Endometrial microvascular endothelial cells (primary cell): ENCODE data around the gene NUP93. TPM values are rescaled to one million over a fixed set of nuclear protein-coding genes. Genes with fewer than 3 reads are reported as not detected.
"Not testable (repeated sequence)": the region's sequence is repeated elsewhere in the genome, so short reads cannot be mapped to it uniquely, and the experiment has no call there.

Experiments
- in situ Hi-C: cut with HindIII; loops from 2 replicates; pipeline ENCODE4 v1.10.0; 2017; ENCODE audit warnings: low sequenced_read_pairs, low pct_unique_long_range_greater_than_20kb; ENCODE audit errors: inconsistent ontology term
- total RNA-seq: library from RNA; depleted of rRNA; stranded (reverse); fragments of >200 nt; gene quantifications from one replicate; pipeline ENCODE4 v1.2.3, GENCODE V29; 2015; ENCODE audit errors: inconsistent ontology term

NUP93 gene
- total RNA-seq, 1 donor from 2014 or later = 99.0 TPM

DNA sequence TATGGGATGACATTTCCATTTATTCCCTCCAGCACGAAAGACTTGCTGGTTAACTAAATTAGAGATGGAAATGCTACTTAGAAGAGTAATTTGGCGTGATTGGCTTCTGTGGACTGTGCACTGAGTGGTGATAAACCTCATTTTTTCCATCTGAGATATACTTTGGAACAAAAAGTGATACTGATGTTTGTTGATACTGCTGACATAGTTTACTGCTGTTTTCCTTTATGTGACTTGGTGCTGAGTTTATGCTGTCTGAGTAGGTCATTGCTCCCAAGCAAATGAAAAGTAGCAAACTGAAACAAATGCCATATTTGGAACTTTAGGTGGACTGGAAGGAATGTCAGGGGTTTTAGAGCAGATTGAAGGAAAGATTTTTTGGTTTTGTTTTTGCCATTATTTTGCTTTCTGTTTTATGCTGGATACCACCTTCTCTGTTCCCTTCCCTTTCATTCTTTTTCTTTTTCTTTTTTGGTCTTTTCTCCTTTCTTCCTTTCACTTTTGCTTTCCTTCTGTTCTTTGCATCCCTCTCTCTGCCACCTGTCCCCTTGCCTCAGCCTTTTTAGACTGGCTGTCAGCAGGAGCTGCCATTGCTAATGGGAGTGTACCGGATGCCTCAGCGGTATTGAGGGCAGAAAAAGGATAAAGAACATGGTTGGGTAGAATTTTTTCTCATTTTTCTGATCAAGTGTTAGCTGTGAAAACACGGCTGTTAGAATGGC is 41.8 kb downstream of the NUP93 start:
- in situ Hi-C loops = no loop called here

DNA sequence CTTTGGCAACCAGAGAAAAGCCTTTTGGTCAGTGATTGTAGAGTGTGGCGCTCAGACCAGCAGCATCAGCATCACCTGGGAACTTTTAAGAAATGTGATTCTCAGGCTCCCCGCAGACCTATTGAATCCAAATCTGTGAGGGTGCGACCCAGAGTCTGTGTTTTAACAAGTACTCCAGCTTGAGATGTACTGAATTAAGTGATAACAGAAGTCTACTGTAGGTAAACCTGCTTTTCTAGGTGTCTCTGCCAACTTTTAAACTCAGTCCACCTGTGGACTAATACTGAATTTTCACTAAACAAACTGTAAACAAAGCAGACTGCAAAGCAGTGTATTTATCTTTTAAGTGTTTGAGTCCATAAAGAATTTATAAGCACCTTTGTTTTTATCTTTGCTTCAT is 43.6 kb downstream of the NUP93 start:
- in situ Hi-C loops = no loop called here

DNA sequence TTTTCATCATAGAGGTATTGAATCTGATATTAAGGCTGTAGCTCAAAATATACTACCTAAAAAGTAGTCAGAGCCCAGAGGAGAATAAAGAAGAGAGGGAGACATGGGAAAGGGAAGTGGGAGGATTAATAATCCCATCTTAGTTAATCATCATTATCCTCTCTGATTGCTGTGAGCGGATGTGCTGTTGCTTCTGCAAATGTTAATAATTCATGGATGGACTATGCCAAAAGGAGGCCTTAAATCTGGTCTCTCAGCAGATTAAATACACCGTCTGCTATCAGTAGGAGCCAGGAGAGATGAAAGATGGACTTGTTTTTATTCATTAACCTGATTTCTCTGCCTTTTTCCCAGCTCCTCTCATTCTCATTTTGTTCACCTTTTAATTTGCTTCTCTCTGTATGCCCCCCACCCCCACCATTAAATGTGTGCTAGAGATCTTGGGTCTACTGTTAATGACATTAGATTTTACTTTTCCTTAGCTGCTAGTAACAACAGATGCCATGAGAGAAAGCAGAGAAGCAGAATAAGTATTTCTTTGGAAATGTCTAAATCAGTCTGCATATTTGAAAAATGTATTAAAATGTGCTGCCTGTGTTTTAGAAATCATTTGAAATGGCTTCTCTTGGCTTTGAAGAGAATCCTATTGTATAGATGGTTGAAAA is 44.2 kb downstream of the NUP93 start:
- in situ Hi-C loops = no loop called here

DNA sequence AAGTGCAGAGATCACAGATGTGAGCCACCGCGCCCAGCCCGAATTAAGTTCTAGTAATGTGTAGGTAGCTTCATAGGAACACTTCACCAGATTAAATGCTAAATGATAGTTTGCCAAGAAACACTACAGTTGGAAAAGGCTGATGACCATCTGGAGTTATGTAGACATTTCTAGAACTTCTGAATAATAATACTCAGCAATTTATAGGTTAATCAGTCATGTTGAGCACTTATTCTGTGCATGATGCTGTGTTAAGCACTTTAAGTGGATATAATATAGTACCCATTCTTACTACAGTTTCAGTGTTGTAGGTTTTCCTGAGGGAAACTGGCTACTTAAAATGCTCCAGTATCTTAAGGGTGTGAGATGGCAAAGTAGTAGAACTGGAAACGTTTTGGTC is 45.2 kb downstream of the NUP93 start:
- in situ Hi-C loops = no loop called here

DNA sequence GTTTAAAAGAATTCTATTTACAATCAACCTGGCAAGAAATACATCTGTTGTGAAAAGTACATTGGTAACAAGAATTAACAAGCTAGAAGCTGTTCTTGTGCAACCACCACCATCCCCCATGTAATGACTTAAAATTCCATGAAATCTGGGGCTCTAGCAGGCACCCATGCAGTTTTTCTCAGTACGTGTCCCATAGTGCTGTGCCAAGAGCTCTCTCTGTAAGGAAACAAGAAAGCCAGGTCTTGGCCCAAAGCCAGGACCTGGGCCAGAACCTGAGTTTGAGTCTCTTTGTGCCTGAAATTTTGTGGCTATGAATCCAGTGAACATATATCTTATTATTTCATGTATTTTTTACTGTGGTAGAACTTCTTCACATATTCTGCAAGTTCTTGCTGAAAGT is 46.6 kb downstream of the NUP93 start:
- in situ Hi-C loops = no loop called here

DNA sequence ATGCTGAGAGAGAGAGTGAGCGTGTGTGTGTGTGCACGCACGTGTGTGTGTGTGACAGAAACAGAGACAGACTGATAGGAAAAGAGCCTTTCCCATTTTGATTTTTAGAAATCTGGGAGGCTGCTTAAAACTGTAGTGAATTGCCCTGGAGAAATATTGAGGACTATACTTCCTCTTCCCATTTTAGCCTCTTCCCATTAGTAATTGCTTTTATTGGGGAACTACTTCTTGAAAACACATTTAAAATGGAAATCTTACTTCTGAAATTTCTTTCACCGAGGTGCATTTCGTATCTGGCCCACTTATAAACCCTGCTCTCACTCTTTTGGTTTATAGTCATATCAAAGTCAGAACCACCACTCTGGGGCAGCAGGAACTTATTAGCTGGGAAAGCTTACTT is 47.1 kb downstream of the NUP93 start:
- in situ Hi-C loops = no loop called here

DNA sequence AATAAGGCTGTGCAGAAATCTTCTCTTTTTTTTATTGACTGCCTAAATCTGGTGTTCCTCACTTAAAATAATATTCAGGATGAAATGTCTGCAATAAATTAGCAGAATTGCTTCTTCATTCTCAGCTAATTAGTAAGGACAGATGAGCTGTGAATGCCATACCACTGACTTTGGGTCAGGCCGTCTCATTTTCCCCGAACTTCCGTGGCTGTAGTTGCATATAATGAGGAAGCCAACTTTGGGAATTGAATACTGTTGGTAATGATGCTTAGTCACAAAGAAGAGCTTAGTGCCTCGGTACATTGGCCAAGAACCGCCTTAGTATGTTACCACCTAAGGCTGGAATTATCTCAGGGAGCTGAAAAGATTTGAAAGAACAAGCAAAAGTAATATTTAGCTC is 47.6 kb downstream of the NUP93 start:
- in situ Hi-C loops = no loop called here

DNA sequence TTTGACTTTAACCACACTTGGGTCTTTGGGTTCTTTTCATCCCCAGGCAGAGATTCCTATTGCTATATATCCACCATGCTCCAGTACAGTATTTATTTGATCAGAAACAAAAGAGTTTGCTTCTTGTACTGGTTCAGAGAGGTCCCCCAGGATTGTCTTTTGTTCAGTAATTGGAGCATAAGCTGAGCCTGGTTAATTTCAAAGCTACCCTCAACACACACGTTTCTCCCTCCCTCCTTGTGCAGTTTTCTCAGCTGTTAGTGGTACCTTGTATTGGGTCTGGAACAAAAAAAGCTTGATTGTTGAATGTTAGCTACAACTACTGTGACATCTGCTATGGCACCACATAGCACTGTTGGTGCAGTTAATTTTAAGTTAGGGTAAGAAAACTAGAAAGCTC is 50.0 kb downstream of the NUP93 start:
- in situ Hi-C loops = no loop called here

DNA sequence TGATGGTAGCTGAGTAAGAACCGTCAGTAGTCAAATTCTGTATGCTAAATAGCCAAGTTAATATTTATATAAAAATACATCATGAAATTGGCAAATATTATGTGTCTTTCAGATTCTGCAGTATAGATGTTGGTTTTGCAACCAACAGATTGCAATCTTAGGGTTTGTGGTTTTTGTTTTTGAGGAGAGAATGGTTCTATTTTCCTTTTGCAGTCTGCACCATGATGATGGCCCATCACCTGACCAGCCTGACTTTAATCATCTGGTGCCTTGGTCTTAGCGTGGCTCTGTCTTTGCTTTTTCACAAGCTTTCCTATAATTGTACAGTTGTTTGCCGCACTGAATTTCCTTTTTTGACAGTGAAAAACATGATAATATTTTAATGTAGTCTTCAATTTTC is 50.7 kb downstream of the NUP93 start:
- in situ Hi-C loops = no loop called here

DNA sequence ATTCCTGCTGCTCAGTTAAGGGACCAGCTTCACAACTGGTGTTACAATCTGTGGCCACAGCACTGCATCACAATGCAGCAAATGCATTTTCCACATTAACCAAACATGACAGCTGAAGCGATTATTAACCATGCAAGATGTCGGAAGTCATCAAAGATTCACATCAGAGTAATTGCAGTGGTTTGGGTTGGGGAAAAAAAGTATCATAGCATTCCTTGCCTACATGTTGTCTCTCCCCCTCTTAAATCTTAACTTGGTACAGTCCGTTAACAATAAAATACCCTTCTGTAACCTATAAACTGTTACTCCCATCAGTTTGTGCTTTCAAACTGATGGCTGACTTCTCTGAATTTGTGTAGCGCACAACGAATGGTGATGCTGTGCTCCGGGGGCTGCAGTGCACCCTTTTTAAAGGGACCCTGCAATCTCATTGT is 51.6 kb downstream of the NUP93 start:
- in situ Hi-C loops = no loop called here

DNA sequence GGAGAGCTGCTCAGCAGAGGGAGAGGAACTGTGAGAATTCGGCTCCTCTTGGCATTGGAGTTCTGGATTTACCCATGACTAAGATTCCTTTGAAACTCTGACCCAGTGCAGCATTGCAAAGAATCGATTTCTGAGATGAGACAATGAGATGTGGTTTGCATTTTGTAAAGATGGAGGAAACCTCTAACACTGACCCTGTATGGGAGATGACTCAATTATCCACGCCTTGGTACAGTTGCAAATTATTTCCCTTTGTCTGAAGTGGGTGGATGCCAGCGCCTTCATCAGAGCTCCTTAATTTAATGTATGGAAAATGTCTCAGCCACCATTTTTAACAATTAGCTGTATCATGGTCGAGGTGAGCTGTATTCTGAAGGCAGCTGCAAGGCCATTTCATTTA is 53.4 kb downstream of the NUP93 start:
- in situ Hi-C loops = no loop called here

DNA sequence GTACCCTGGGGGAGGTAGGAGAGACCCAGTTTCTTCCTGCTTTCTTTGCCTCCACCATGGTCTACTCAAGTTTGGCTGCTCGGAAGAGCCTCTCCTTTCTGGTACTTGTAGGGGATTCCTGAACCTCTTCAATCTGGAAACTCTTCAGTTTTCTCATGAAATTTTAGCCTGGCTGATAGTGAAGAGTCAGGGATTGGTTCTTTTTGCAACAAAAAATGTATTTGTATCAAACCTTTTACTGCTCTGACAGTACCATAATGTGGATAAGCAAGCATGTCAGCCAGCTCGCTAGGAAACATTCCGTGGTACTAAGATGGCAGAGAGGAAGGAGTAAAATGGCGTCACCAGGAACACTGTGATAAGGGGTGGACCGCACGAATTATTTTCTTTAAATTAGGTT is 55.4 kb downstream of the NUP93 start:
- in situ Hi-C loops = no loop called here

DNA sequence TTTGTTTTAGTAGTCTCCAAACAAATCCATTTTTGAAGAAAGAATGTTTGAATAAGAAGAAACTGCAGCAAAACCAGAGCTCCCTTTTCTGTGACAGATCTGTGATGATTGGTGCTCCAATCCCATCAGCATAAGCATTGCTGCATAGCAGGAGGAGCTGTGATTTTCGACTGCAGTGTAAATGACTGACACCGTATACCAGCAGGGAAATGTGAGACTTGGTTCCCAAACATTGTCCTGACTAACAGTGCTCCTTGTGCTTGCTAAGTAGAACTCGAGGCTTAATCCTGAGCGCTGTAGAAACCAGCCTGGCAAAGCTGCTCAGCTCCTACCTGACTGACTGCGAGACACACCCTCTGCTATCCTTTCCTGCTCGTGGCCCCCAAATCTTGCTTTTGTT is 57.2 kb downstream of the NUP93 start:
- in situ Hi-C loops = no loop called here

DNA sequence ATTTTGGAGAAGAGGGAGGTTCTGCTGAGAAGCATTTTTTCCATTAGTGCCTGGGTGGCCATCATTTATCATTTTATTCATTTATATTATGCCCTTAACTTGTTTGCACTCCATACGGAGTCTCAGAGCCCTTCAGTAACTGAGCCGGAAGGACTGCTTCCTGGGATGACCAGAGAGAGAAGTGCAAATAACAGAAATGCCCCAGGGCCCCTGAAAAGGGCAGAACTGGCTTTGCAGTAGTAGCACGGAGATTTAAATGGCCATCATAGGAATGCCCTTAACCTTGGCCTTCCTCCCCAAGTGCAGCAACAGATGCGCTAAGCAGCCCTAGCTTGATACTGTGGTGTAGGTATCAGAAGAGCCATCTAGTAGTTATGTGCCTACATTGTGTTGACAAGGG is 58.5 kb downstream of the NUP93 start:
- in situ Hi-C loops = no loop called here

DNA sequence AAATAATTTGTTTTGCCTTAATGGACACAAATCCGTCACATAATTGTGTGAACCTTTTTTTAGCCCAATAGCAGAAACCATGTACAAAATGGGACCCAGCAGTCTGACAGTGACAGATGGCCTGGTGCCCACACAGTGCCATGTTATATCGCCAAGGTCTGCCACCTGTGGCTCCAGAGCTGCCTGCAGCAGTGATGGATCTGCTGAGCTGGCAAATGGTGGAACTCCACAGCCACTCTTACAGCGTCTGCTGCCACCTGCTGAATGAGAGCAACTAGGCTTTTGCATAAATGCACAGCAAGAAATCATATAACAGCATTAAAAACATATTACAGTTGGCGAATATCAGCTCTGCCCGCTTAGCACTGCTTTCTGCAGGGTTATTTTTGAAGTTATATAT is 59.4 kb downstream of the NUP93 start:
- in situ Hi-C loops = no loop called here

DNA sequence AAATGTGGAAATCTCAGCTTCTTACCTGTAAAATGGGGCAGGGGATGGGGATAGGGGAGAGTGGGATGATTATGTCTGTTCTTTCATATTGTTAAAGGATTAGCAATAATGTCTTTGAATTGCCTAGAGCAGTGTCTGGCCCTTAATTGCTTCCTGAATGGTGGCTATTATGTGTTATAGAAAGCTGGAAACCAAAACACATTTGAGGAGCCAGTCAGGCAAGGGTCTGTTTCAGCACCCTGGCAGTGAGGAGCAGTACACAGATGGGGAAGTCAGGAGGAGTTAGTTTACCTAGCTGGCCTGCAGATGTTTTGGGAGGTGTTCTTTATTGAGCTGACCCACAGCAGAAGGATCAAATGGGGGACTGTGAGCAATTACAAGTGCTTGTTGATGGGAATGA is 63.0 kb downstream of the NUP93 start:
- in situ Hi-C loops = no loop called here

DNA sequence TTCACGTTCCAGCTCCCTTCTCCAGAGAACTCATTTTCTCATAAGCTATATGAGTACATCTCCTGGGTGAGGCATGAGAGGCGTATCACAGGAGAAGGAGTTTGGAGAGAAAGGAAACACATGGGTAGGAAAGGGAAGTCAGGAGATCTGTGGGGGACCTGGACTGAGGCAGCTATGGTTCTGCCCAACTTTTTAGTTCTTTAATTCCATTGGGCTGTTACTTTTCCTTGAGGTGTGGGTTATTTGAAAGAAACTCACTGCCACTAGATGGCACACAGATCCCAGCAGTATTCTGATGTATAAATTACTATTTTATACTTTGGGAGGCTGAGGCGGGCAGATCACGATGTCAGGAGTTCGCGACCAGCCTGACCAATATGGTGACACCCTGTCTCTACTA is 63.6 kb downstream of the NUP93 start:
- in situ Hi-C loops = no loop called here

DNA sequence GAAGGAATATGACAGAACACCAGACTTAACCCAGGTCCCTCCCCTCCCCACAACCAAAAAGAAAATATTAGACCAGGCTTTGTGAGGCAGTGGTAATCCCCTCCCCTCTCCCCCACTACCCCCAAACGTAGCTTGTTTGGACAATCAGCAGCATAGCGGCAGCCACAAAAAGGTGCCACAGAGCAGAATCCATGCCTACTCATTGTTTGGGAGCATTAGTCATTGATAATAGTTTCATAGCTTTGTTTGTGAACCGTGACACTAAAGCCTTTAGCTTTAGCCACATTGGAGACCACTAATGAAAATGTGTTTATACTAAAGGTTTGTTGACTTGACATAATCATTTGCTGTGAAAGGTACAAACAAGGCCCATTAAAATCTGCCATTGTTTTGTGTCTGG is 65.1 kb downstream of the NUP93 start:
- in situ Hi-C loops = no loop called here

DNA sequence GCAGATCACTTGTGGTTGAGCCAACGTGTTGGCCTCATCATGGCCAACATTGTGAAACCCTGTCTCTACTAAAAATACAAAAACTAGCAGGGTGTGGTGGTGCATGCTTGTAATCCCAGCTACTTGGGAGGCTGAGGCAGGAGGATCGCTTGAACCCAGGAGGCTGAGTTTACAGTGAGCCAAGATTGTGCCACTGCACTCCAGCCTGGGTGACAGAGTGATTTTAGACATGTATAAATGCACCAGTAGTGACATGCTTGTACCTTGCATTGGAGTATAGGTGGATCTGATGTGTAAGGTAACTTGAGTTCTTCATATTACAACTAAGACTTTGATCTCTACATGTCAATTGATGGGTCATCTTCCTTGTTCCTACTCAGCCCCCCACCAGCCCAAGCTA is 67.1 kb downstream of the NUP93 start:
- in situ Hi-C loops = not testable (repeated sequence)

DNA sequence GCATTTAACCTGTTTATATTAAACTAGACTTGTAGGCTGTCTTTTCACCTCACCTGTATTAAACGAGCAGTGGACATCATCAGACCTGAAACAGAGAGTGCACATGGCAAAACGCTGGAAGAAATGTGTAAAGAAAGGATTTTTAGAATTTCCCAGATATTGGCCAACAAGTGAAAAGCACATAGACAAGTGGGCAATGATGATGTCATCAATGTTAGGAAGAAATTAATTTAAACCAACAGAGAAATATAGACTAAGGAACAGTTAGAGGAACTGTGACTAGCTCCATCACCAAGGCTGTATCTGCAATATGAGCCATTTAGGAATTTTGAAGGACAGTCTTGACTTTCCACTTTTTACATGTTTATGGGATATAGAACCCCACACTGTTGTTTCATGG is 67.9 kb downstream of the NUP93 start:
- in situ Hi-C loops = no loop called here

DNA sequence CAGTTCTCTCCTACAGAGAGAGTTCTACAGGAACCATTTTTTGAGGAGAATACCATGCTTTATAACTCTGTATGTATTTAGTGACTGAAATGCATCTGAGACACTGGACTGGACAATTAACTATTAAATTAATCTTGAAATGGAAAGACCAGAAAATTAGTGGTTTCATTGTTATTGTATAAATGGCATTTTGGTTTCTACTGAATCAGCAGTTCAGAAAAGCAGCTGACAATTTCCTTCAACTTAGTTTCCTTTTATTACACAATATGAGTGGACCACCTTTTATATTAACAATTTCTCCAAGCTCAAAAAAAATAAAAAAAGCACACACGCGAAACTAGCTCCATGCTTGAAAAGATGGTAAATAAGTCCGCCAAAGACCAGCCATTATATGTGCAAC is 69.0 kb downstream of the NUP93 start:
- in situ Hi-C loops = no loop called here
